NCI-H2196 treated with DMSO at 0.1 percent for 48 hours (cell line): Measurements from ENCODE around the gene DGKQ.

ENCODE experiments used
- DNase-seq: peaks from one replicate; lab custom pipeline; 2025; ENCODE audit not compliant: unreplicated experiment; lab: John Stamatoyannopoulos, UW

Gene DGKQ

GRCh38 chr4:995311-996026, 22.1 kb upstream of the DGKQ start:
- no peak for DNase-seq

GRCh38 chr4:993111-994029, 20.0 kb upstream of the DGKQ start, which contains the start of gene SLC26A1:
Gene SLC26A1, minus strand, starts transcription at chr4:993404. Its CDS starts 1,701 bp downstream, at chr4:991703.
- no peak for DNase-seq

- DNase-seq, result no peak
Measured at GRCh38 chr4:992297-993110, 19.1 kb upstream of the DGKQ start.

GRCh38 chr4:991451-992296, 18.3 kb upstream of the DGKQ start:
- DNase-seq, result no peak

- no peak for DNase-seq
Measured at GRCh38 chr4:990746-991367, 17.5 kb upstream of the DGKQ start.

- DNase-seq, result no peak
Measured at GRCh38 chr4:989722-990471, 16.5 kb upstream of the DGKQ start.

GRCh38 chr4:988726-989721, 15.7 kb upstream of the DGKQ start:
- no peak for DNase-seq

- no peak for DNase-seq
Measured at GRCh38 chr4:987624-988513, 14.5 kb upstream of the DGKQ start.

- peak; percentile 10 for DNase-seq
Measured at GRCh38 chr4:986879-987623, 13.7 kb upstream of the DGKQ start, which contains the start of gene IDUA. Gene IDUA, plus strand, starts transcription at chr4:987044. Its CDS starts 41 bp downstream, at chr4:987085.

GRCh38 chr4:986428-986878, 13.1 kb upstream of the DGKQ start:
- no peak for DNase-seq

- DNase-seq, result no peak
Measured at GRCh38 chr4:985123-985830, 11.9 kb upstream of the DGKQ start.

- no peak for DNase-seq
Measured at GRCh38 chr4:984336-985054, 11.1 kb upstream of the DGKQ start.

- DNase-seq, result no peak
Measured at GRCh38 chr4:982814-983213, 9.4 kb upstream of the DGKQ start.

GRCh38 chr4:982291-982690, 8.9 kb upstream of the DGKQ start:
- DNase-seq, result no peak
